Upper lobe of left lung (tissue), 4 donors: Measurements from ENCODE around the gene PARD3B.

Source experiments
- POLR2A ChIP-seq, 4 donors: fragments of 450-650 bp; IDR thresholded peaks; one replicate each; pipeline ENCODE4 v1.5.1; 2016 to 2017; ENCODE audit warnings: antibody characterized with exemption in 4 of 4, mild to moderate bottlenecking in 2 of 4
- POLR2AphosphoS5 ChIP-seq, 2 donors: sonication (generic); formaldehyde crosslinking; IDR thresholded peaks; one replicate each; pipeline ENCODE4 v1.5.1; 2017; ENCODE audit warnings: antibody characterized with exemption in 2 of 2
- TF ChIP-seq, protein P1 (sequence below), 6 experiments: fragments of 450-650 bp in 4 of 6; fragments of 200-600 bp in 2 of 6; sonication (generic) in 2 of 6; IDR thresholded peaks; one replicate each; pipeline ENCODE4 v1.5.1; 2016 to 2019; ENCODE audit warnings: antibody characterized with exemption in 6 of 6

- TF ChIP-seq, protein P1, sequence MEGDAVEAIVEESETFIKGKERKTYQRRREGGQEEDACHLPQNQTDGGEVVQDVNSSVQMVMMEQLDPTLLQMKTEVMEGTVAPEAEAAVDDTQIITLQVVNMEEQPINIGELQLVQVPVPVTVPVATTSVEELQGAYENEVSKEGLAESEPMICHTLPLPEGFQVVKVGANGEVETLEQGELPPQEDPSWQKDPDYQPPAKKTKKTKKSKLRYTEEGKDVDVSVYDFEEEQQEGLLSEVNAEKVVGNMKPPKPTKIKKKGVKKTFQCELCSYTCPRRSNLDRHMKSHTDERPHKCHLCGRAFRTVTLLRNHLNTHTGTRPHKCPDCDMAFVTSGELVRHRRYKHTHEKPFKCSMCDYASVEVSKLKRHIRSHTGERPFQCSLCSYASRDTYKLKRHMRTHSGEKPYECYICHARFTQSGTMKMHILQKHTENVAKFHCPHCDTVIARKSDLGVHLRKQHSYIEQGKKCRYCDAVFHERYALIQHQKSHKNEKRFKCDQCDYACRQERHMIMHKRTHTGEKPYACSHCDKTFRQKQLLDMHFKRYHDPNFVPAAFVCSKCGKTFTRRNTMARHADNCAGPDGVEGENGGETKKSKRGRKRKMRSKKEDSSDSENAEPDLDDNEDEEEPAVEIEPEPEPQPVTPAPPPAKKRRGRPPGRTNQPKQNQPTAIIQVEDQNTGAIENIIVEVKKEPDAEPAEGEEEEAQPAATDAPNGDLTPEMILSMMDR (IDR thresholded peaks at IDR 0.05): no peak
- TF ChIP-seq POLR2A (IDR thresholded peaks at IDR 0.05): no peak
- TF ChIP-seq POLR2AphosphoS5 (IDR thresholded peaks at IDR 0.05): no peak
Measured at GRCh38 chr2:205193125-205193835, 648.0 kb downstream of the PARD3B start.
